ENCODE data around the gene HOOK2.
"Not testable (repeated sequence)": the region's sequence is repeated elsewhere in the genome, so short reads cannot be mapped to it uniquely, and the experiment has no call there.

HOOK2 gene

DNA sequence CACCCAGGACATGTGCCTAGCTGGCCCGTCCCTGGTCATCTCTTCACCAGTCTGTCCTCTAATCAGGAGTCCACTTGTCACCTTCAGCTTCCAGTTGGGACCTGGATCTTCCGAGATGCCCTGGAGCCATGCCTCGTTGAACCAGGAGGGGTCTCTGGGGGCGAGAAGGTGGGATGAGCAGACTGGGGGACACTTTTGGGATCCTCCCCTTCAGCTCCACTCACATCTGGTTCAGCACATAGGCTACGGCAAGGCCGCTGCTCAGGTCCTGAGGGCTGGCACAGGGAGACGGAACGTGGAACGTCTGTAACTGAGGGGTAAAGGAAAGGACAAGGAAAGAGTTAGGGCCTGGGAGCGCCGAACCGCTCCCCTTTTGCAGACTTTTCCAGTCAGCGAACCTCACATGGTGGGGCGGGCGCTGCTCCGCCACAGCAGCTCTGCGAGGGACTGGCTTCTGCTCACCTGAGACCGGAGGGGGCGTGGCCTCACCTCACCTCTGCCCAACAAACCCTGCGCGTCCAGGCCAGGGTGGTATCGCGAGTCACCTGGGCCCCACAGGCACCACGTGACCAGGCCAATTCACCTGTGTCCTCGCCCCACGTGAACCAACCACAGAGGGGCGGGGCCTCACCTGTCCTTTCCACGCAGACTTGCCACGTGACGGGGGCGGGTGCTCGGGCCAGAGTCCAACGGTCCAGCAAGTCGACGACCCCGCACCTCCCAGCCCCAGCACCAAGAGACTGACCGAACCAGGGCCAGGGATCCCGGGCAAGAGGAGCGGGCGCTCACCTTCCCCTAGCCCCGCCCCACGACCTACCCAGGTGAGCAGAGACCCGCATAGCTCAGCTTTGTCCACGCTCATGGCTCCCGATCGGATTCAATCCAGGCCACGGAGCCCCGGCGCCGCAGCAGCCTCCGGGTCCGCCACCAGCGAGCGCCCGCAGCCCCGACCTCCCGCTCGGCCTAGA lies at the start of gene HOOK2:
Gene HOOK2, minus strand, starts transcription at position 965 of the 968 bp plus-strand sequence. Its CDS starts 103 bp downstream, at position 862.
- peak; percentile 16 for DNase-seq

DNA sequence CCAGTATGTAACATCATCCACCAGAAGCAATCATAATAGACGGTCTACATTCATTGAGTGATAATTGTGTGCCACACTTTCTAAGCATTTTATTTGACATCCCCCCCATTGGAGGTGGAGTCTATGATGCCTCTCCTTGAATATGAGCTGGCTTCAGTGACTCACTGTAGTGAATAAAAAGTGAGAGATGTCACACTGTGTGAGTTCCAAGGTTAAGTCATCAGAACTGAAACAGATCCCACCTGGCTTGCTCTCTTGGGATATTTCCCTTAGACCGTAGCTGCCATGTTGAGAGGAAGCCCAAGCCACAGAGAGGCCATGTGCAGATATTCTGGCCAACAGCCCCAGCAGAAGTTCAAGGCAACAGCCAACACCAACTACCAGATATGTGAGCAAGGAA lies 46.4 kb upstream of the HOOK2 start:
- DNase-seq = no peak

DNA sequence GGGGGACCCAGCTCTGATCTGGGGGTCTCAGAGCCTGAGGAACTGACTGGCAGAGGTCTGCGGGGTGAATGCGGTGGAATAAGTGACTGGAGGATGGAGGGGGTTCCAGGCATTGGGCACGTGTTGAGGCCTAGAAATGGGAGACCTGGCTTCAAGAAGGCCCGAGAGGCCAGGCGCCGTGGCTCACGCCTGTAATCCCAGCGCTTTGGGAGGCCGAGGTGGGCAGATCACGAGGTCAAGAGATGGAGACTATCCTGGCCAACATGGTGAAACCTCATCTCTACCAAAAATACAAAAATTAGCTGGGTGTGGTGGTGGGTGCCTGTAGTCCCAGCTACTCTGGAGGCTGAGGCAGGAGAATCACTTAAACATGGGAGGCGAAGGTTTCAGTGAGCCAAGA lies 42.5 kb upstream of the HOOK2 start:
- not testable (repeated sequence) for DNase-seq

GRCh38 chr19:12817188-12817587 lies 41.8 kb upstream of the HOOK2 start:
- DNase-seq = not testable (repeated sequence)

- DNase-seq = no peak
Measured at GRCh38 chr19:12815088-12815487, 39.7 kb upstream of the HOOK2 start.

DNA sequence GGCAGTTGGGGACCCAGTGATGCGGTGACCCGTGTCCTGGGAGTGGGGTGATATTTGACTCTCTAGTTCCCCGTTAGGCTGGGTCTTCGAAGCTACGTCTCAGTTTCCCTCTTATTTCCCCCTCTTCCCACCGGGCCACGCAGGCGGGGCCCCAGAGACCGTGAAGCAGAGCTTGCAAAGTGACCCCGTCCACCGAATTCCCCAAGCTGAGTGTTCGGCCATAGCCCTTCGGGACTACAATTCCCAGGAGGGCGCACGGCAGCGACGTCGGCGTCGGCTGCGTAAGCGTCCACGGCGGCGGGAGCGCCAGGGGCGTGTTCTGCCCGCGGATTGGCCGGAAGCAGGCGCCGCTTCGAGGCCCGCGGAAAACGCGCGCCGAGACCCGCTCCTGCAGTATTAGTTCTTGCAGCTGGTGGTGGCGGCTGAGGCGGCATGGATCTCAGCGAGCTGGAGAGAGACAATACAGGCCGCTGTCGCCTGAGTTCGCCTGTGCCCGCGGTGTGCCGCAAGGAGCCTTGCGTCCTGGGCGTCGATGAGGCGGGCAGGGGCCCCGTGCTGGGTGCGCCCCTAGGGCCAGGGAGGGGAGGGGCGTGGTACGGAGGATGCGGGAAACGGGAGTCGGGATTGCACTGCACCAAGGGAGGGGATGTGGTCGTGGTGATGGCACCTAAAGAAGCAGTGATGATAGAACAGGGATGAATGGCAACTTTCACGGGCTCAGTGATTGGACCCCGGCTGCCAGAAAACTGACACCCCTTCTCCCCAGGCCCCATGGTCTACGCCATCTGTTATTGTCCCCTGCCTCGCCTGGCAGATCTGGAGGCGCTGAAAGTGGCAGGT lies 31.1 kb upstream of the HOOK2 start, which contains the start of gene RNASEH2A:
Gene RNASEH2A, plus strand, starts transcription at position 343 of the 840 bp plus-strand sequence. Its CDS starts 90 bp downstream, at position 433.
- DNase-seq = peak; percentile 82

- no peak for DNase-seq
Measured at GRCh38 chr19:12804051-12804450, 28.7 kb upstream of the HOOK2 start.

- no peak for DNase-seq
Measured at GRCh38 chr19:12802267-12803106, 27.1 kb upstream of the HOOK2 start.

GRCh38 chr19:12801466-12802266 lies 26.3 kb upstream of the HOOK2 start, which contains the start of the genes PRDX2 and THSD8:
Gene PRDX2, minus strand, starts transcription at chr19:12801800. Its CDS starts 539 bp downstream, at chr19:12801261.
Gene THSD8, plus strand, starts transcription at chr19:12802069. Its CDS starts 3 bp downstream, at chr19:12802072.
- DNase-seq = peak; percentile 74

- DNase-seq = no peak
Measured at GRCh38 chr19:12800923-12801465, 25.6 kb upstream of the HOOK2 start.

GRCh38 chr19:12800466-12800770 lies 25.1 kb upstream of the HOOK2 start:
- no peak for DNase-seq

DNA sequence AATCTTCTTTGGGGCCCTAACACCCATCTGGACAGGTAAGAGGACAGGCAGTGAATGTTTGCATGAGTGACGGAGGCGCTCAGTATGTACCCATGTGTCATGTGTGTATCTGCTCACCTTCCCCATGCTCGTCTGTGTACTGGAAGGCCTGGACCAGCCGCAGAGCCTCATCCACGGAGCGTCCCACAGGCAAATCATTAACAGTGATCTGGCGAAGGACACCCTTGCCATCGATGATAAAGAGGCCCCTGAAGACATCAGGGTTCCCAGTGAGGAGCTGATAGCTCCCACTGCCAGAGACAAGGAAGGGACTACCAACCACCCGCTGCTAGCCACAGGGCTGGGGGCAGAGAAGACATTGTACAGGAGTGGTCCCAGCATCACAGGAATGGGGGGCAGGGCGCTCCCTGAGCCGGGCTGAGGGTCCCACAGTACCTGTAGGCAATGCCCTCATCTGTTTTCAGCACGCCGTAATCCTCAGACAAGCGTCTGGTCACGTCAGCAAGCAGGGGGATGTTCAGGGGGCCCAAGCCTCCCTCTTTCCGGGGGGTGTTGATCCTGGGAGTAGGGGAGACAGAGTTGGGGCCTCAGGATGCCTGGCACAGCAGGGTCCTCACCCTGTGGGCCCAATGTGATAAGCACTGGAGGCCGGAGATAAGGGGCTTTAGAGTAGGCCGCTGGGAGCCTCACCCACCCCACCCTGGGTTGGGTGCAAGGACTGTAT lies 24.6 kb upstream of the HOOK2 start:
- no peak for DNase-seq

DNA sequence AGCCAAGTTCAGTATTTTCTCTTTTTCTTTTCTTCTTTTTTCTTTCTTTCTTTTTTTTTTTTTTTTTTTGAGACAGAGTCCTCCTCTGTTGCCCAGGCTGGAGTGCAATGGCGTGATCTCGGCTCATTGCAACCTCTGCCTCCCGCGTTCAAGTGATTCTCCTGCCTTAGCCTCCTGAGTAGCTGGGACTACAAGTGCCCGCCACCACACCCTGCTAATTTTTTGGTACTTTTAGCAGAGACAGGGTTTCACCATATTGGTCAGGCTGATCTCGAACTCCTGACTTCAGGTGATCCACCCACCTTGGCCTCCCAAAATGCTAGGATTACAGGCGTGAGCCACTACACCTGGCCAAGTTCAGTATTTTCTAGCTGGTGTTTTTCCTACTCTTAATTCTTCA lies 22.3 kb upstream of the HOOK2 start:
- not testable (repeated sequence) for DNase-seq

- no peak for DNase-seq
Measured at GRCh38 chr19:12797141-12797587, 21.8 kb upstream of the HOOK2 start.

GRCh38 chr19:12796146-12797071 lies 21.1 kb upstream of the HOOK2 start:
- peak; percentile 74 for DNase-seq

DNA sequence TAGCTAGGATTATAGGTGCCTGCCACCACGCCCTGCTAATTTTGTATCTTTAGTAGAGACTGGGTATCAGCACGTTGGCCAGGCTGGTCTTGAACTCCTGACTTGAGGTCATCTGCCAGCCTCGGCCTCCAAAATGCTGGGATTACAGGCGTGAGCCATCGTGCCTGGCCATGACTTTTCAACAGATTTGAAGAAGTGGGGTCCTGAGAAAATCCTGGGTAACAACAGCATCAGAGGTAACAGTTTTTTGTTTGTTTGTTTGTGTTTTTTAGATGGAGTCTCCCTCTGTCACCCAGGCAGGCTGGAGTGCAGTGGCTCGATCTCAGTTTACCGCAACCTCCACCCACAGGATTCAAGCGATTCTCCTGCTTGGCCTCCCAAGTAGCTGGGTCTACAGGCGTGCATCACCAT lies 19.6 kb upstream of the HOOK2 start:
- DNase-seq = no peak

- DNase-seq = no peak
Measured at GRCh38 chr19:12794196-12794941, 19.0 kb upstream of the HOOK2 start.
